ENCODE data around the gene P2RY6.

P2RY6 gene

GRCh38 chr11:73237471-73238290, 34.5 kb upstream of the P2RY6 start:
- DNase-seq (ENCODE audit: low spot score) = no peak

GRCh38 chr11:73239111-73239521, 33.0 kb upstream of the P2RY6 start:
- no peak for DNase-seq (ENCODE audit: low spot score)

GRCh38 chr11:73239571-73240189, 32.5 kb upstream of the P2RY6 start:
- DNase-seq (ENCODE audit: low spot score) = no peak

- no peak for DNase-seq (ENCODE audit: low spot score)
Measured at GRCh38 chr11:73240190-73240781, 31.9 kb upstream of the P2RY6 start.

- no peak for DNase-seq (ENCODE audit: low spot score)
Measured at GRCh38 chr11:73241300-73241699, 30.8 kb upstream of the P2RY6 start.

- DNase-seq (ENCODE audit: low spot score) = peak; percentile 88
Measured at GRCh38 chr11:73242251-73243092, 29.7 kb upstream of the P2RY6 start.

GRCh38 chr11:73243093-73243485, 29.0 kb upstream of the P2RY6 start:
- no peak for DNase-seq (ENCODE audit: low spot score)

- DNase-seq (ENCODE audit: low spot score) = no peak
Measured at GRCh38 chr11:73244589-73245240, 27.4 kb upstream of the P2RY6 start.

- DNase-seq (ENCODE audit: low spot score) = no peak
Measured at GRCh38 chr11:73245461-73245860, 26.7 kb upstream of the P2RY6 start.

- no peak for DNase-seq (ENCODE audit: low spot score)
Measured at GRCh38 chr11:73246303-73246702, 25.8 kb upstream of the P2RY6 start.

GRCh38 chr11:73248526-73249185, 23.5 kb upstream of the P2RY6 start:
- DNase-seq (ENCODE audit: low spot score) = no peak

GRCh38 chr11:73249304-73249703, 22.8 kb upstream of the P2RY6 start:
- no peak for DNase-seq (ENCODE audit: low spot score)

- no peak for DNase-seq (ENCODE audit: low spot score)
Measured at GRCh38 chr11:73249853-73250783, 22.0 kb upstream of the P2RY6 start.

- peak; percentile 36 for DNase-seq (ENCODE audit: low spot score)
Measured at GRCh38 chr11:73252577-73253191, 19.5 kb upstream of the P2RY6 start.

- no peak for DNase-seq (ENCODE audit: low spot score)
Measured at GRCh38 chr11:73257342-73258103, 14.6 kb upstream of the P2RY6 start.

GRCh38 chr11:73258104-73259035, 13.8 kb upstream of the P2RY6 start:
- DNase-seq (ENCODE audit: low spot score) = peak; percentile 4

- DNase-seq (ENCODE audit: low spot score) = peak; percentile 4
Measured at GRCh38 chr11:73259406-73260126, 12.6 kb upstream of the P2RY6 start.

All from D341Med (cell line).